ENCODE data around the gene CLDN17. TPM values are rescaled to one million over a fixed set of nuclear protein-coding genes. Genes with fewer than 3 reads are reported as not detected.

CLDN17 gene
- total and polyA plus RNA-seq, 2 donors (not counting 3 experiments of a cell fraction or from before 2014, with no cell fraction given) = not detected

DNA sequence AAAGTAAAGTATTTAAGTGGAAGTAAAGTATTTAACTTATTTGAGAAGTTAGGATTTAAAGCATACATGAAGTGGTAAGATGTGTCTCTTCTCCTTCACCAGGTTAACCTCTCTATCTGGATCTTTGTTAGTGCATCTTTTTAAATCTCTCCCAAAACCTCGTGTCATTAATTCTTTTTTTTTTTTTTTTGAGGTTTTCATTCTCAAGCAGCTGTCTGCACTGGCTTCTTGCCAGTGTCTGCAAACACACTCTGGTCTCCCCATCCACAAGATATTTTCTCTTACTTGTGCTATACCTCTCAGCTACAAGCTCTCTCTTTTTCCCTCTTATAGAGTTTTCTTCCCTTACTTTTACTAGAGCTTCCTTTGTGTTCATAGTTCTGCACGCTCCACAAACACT is 49.0 kb downstream of the CLDN17 start:
- ChIA-PET CTCF (no interaction called here), POLR2A (no interaction called here)
- H3K9me3 ChIP-seq (replicated peaks; ENCODE audit: control insufficient read depth, insufficient read depth, low read length) = peaks cover 2% of the 10 kb centered on the region
- H3K4me3 ChIP-seq (replicated peaks in 1 of 3; ENCODE audit: insufficient read depth in 1 of 3, low read depth in 1 of 3, low read length in 3 of 3) = no peak overlapping the region
- no peaks in the 10 kb centered on the region for H3K27me3 ChIP-seq (ENCODE audit: control insufficient read depth in 2 of 2, insufficient read depth in 2 of 2, low read length in 2 of 2)
- no peaks in the 10 kb centered on the region for H3K9me1 ChIP-seq (replicated peaks; ENCODE audit: control insufficient read depth, extremely low read depth, insufficient read depth, low read length)
- H3K79me2 ChIP-seq (ENCODE audit: control insufficient read depth, insufficient read depth, low read length) = no peaks in the 10 kb centered on the region
- dilution Hi-C loops (cut with MboI; ENCODE audit: extremely low pct_ligation_motif_present, low sequenced_read_pairs) (no loop called here), intact Hi-C loops (cut with micrococcal nuclease) (no loop called here)
- no TSS peak for BruUV-seq (replicated peaks)
- no peak overlapping the region for H2AFZ ChIP-seq (ENCODE audit: low read depth, low read length)
- no peaks in the 10 kb centered on the region for H4K20me1 ChIP-seq (replicated peaks; ENCODE audit: control insufficient read depth, extremely low read depth, insufficient read depth, low read length)
- no peaks in the 10 kb centered on the region for H3K4me1 ChIP-seq (ENCODE audit: control insufficient read depth, extremely low read depth, insufficient read depth, low read length)
- no peak overlapping the region for H3K9ac ChIP-seq (replicated peaks; ENCODE audit: extremely low read depth, insufficient read depth, low read length)
- TF ChIP-seq POLR2AphosphoS5 (IDR thresholded peaks at IDR 0.05; ENCODE audit: insufficient read depth, low read depth, low read length) (no peak), EZH2 (IDR thresholded peaks at IDR 0.05; ENCODE audit: borderline replicate concordance, low read depth, low read length, severe bottlenecking) (no peak), GATA2 (IDR thresholded peaks at IDR 0.05; ENCODE audit: insufficient read depth, insufficient read length, low read depth, low read length) (no peak)
- TF ChIP-seq, protein P1, sequence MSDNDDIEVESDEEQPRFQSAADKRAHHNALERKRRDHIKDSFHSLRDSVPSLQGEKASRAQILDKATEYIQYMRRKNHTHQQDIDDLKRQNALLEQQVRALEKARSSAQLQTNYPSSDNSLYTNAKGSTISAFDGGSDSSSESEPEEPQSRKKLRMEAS (IDR thresholded peaks at IDR 0.05; ENCODE audit: insufficient read depth, insufficient read length) = no peak
- no peaks in the 10 kb centered on the region for H3K36me3 ChIP-seq (ENCODE audit: control insufficient read depth in 2 of 2, extremely low read depth in 1 of 2, insufficient read depth in 2 of 2, low read length in 2 of 2)
- DNase-seq (ENCODE audit: low read depth, low spot score) = no peak
- H3K27ac ChIP-seq (ENCODE audit: insufficient read depth, low read depth, low read length) = no peak overlapping the region
- H3K4me2 ChIP-seq (ENCODE audit: insufficient read depth, low read length) = no peak overlapping the region
- no peak for FAIRE-seq

DNA sequence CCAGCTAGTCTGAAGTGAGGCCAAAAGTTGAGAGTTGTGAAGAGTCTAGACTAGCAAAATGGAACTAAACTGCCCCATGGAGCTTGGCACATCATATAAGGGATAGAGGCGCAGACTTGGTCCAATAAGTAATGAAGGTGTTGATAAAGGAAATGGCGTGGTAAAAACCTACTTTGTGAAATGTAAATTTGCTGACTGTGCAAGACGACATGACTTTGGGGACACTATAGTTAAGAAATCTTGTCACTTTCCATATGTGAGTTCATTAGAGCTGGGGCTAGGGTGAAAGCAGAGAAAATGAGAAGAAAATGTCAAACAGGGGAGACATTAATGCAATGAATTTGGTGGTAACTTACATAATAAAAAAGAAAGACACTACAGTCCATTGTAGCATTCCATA is 50.1 kb downstream of the CLDN17 start:
- H3K4me2 ChIP-seq (ENCODE audit: insufficient read depth, low read length) = no peak overlapping the region
- intact Hi-C loops (cut with micrococcal nuclease) (no loop called here), dilution Hi-C loops (cut with MboI; ENCODE audit: extremely low pct_ligation_motif_present, low sequenced_read_pairs) (no loop called here)
- H3K9me1 ChIP-seq (replicated peaks; ENCODE audit: control insufficient read depth, extremely low read depth, insufficient read depth, low read length) = no peaks in the 10 kb centered on the region
- no peaks in the 10 kb centered on the region for H3K79me2 ChIP-seq (ENCODE audit: control insufficient read depth, insufficient read depth, low read length)
- H4K20me1 ChIP-seq (replicated peaks; ENCODE audit: control insufficient read depth, extremely low read depth, insufficient read depth, low read length) = no peaks in the 10 kb centered on the region
- no peak overlapping the region for H3K9ac ChIP-seq (replicated peaks; ENCODE audit: extremely low read depth, insufficient read depth, low read length)
- no peak for FAIRE-seq
- ChIA-PET CTCF (no interaction called here), POLR2A (no interaction called here)
- H3K4me1 ChIP-seq (ENCODE audit: control insufficient read depth, extremely low read depth, insufficient read depth, low read length) = no peaks in the 10 kb centered on the region
- no peak for TF ChIP-seq MYC (IDR thresholded peaks at IDR 0.05; ENCODE audit: low read depth, low read length)
- TF ChIP-seq POLR2A (IDR thresholded peaks at IDR 0.05; ENCODE audit: low read depth, low read length) = no peak
- no peak for TF ChIP-seq FOS (IDR thresholded peaks at IDR 0.05; ENCODE audit: borderline replicate concordance, insufficient read depth, low read length)
- no peak for TF ChIP-seq GATA2 (IDR thresholded peaks at IDR 0.05; ENCODE audit: insufficient read depth, insufficient read length, low read depth, low read length)
- TF ChIP-seq, protein P2, sequence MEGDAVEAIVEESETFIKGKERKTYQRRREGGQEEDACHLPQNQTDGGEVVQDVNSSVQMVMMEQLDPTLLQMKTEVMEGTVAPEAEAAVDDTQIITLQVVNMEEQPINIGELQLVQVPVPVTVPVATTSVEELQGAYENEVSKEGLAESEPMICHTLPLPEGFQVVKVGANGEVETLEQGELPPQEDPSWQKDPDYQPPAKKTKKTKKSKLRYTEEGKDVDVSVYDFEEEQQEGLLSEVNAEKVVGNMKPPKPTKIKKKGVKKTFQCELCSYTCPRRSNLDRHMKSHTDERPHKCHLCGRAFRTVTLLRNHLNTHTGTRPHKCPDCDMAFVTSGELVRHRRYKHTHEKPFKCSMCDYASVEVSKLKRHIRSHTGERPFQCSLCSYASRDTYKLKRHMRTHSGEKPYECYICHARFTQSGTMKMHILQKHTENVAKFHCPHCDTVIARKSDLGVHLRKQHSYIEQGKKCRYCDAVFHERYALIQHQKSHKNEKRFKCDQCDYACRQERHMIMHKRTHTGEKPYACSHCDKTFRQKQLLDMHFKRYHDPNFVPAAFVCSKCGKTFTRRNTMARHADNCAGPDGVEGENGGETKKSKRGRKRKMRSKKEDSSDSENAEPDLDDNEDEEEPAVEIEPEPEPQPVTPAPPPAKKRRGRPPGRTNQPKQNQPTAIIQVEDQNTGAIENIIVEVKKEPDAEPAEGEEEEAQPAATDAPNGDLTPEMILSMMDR (IDR thresholded peaks at IDR 0.05; ENCODE audit: extremely low read depth in 1 of 2, insufficient read depth in 1 of 2, low read depth in 1 of 2, low read length in 2 of 2) = no peak
- TF ChIP-seq, protein P1 (IDR thresholded peaks at IDR 0.05; ENCODE audit: insufficient read depth, insufficient read length) = no peak
- TF ChIP-seq EZH2 (IDR thresholded peaks at IDR 0.05; ENCODE audit: borderline replicate concordance, low read depth, low read length, severe bottlenecking) = no peak
- TF ChIP-seq POLR2AphosphoS5 (IDR thresholded peaks at IDR 0.05; ENCODE audit: insufficient read depth, low read depth, low read length) = no peak
- no peak for TF ChIP-seq JUN (IDR thresholded peaks at IDR 0.05; ENCODE audit: borderline replicate concordance, insufficient read depth, insufficient read length, low read depth)
- no peak overlapping the region for H3K4me3 ChIP-seq (replicated peaks in 1 of 3; ENCODE audit: insufficient read depth in 1 of 3, low read depth in 1 of 3, low read length in 3 of 3)
- no TSS peak for BruUV-seq (replicated peaks)
- no peak overlapping the region for H3K27ac ChIP-seq (ENCODE audit: insufficient read depth, low read depth, low read length)
- DNase-seq (ENCODE audit: low read depth, low spot score) = no peak
- peaks cover 2% of the 10 kb centered on the region for H3K9me3 ChIP-seq (replicated peaks; ENCODE audit: control insufficient read depth, insufficient read depth, low read length)
- H3K36me3 ChIP-seq (ENCODE audit: control insufficient read depth in 2 of 2, extremely low read depth in 1 of 2, insufficient read depth in 2 of 2, low read length in 2 of 2) = no peaks in the 10 kb centered on the region
- H3K27me3 ChIP-seq (ENCODE audit: control insufficient read depth in 2 of 2, insufficient read depth in 2 of 2, low read length in 2 of 2) = no peaks in the 10 kb centered on the region
- H2AFZ ChIP-seq (ENCODE audit: low read depth, low read length) = no peak overlapping the region
